ENCODE measurements around the gene ADORA2B.

The ADORA2B gene

DNA sequence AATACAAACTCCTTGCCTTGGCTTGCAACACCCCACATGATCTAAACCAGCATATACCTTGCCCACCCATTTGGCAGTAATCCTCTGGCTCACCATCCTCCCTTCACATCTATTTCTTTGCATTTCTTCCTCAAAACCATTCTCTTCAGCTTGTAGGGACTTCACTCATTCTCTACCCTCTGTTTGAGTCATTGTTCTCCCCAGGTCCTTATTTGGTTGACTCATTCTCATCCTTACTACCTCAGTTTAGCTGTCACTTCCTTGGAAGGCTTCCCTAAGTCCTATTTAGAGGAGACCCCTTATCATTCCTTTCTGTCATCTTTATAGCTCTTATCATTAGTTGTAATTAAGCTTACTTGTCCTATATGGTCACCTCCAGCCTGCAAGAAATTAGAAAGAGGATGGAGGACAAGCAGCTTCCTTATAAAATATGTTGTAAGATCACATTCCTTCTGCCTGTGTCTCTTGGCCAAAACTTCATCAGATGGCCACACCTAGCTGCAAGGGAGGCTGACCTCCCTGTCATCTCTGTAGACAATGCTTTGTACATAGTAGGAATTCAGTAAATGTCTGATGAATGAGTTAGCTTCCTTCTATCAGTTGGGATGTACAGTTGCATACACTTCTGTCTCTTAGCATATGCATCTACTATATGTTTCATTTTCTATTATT, 56.4 kb downstream of the ADORA2B start:
- H3K4me3 ChIP-seq (ENCODE audit: low read depth, low read length) = peak overlapping the region; percentile 93
- DNase-seq (ENCODE audit: low read depth) = no peak
- TF ChIP-seq, protein P1, sequence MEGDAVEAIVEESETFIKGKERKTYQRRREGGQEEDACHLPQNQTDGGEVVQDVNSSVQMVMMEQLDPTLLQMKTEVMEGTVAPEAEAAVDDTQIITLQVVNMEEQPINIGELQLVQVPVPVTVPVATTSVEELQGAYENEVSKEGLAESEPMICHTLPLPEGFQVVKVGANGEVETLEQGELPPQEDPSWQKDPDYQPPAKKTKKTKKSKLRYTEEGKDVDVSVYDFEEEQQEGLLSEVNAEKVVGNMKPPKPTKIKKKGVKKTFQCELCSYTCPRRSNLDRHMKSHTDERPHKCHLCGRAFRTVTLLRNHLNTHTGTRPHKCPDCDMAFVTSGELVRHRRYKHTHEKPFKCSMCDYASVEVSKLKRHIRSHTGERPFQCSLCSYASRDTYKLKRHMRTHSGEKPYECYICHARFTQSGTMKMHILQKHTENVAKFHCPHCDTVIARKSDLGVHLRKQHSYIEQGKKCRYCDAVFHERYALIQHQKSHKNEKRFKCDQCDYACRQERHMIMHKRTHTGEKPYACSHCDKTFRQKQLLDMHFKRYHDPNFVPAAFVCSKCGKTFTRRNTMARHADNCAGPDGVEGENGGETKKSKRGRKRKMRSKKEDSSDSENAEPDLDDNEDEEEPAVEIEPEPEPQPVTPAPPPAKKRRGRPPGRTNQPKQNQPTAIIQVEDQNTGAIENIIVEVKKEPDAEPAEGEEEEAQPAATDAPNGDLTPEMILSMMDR (IDR thresholded peaks at IDR 0.05; ENCODE audit: control insufficient read depth, extremely low read depth, insufficient read depth) = no peak

GRCh38 chr17:16002708-16003260, 57.9 kb downstream of the ADORA2B start:
- no peak overlapping the region for H3K4me3 ChIP-seq (ENCODE audit: low read depth, low read length)
- TF ChIP-seq, protein P1 (IDR thresholded peaks at IDR 0.05; ENCODE audit: control insufficient read depth, extremely low read depth, insufficient read depth) = no peak
- DNase-seq (ENCODE audit: low read depth) = no peak

DNA sequence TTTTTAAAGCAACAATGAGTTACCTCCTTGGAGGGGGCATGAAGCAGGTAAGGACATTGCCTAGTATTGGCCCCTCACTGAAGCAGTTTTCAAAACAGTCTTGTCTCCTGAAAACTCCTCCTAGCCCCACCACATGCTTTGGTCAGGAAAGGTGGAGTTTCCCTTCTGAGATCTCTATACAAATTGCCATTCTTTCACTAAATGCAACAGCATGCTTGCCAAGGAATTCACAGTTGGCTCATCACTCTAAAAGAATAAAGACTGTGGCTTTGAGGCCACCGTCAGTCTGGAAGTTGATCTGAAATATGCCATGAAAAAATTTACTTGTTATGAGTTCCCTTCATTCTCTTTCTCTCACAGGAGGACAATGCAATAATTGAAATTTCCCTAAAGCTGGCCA, 58.9 kb downstream of the ADORA2B start:
- H3K4me3 ChIP-seq (ENCODE audit: low read depth, low read length) = no peak overlapping the region
- DNase-seq (ENCODE audit: low read depth) = no peak
- TF ChIP-seq, protein P1 (IDR thresholded peaks at IDR 0.05; ENCODE audit: control insufficient read depth, extremely low read depth, insufficient read depth) = no peak

DNA sequence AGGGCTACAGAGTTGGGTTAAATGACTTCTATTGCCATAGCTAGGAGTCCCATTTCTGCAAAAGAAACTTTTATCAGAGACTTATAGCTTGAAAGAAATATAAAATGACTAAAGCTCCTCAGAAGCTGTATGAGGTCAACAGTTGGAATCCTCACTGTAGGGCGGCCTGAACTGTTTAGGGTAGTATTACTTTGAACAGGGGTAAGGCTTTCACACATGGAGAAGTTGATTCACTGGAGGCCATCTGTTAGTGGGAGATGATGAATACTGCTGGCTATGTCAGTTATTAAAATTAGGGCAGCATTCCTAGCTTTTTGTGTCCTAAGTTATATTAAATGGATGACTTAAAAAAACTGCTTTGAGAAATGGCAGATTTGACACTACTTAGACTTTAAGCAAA, 60.7 kb downstream of the ADORA2B start:
- TF ChIP-seq, protein P1 (IDR thresholded peaks at IDR 0.05; ENCODE audit: control insufficient read depth, extremely low read depth, insufficient read depth) = no peak
- no peak overlapping the region for H3K4me3 ChIP-seq (ENCODE audit: low read depth, low read length)

GRCh38 chr17:16007439-16007838, 62.5 kb downstream of the ADORA2B start:
- TF ChIP-seq, protein P1 (IDR thresholded peaks at IDR 0.05; ENCODE audit: control insufficient read depth, extremely low read depth, insufficient read depth) = no peak

More for the DNA sequence above, 60.7 kb downstream of the ADORA2B start:
- DNase-seq (ENCODE audit: low read depth) = no peak

DNA sequence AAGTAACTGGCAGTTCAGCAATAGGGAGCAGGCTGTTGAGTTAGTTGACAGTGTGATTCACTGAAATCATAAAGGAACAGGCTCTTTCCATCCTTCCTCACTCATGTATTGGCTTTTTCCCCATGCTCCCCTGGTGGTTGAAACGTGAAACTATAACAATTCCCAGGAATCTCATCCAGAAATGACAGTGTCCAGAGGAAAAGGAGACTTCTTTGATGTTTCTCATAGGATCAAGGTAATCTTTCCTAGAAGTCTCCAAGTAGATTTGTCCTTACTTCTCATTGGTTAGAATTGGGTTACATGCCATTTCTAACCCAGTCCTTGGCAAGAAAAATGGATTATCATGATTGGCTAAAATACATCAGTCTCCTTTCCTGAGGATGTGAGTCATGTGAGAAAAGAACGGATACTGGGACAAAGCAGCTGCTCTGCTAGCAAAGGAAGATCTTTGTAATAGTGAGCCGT, 69.0 kb downstream of the ADORA2B start:
- H3K4me3 ChIP-seq (ENCODE audit: low read depth, low read length) = no peak overlapping the region
- TF ChIP-seq, protein P1 (IDR thresholded peaks at IDR 0.05; ENCODE audit: control insufficient read depth, extremely low read depth, insufficient read depth) = peak; percentile 29
- DNase-seq (ENCODE audit: low read depth) = no peak

More at GRCh38 chr17:16007439-16007838, 62.5 kb downstream of the ADORA2B start:
- no peak for DNase-seq (ENCODE audit: low read depth)
- no peak overlapping the region for H3K4me3 ChIP-seq (ENCODE audit: low read depth, low read length)
